Measurements from ENCODE around the gene GRAMD2B. TPM values are rescaled to one million over a fixed set of nuclear protein-coding genes. Genes with fewer than 3 reads are reported as not detected.

The GRAMD2B gene
- total RNA-seq, 3 donors from 2014 or later: 38.1 to 206 (median 103) TPM

DNA sequence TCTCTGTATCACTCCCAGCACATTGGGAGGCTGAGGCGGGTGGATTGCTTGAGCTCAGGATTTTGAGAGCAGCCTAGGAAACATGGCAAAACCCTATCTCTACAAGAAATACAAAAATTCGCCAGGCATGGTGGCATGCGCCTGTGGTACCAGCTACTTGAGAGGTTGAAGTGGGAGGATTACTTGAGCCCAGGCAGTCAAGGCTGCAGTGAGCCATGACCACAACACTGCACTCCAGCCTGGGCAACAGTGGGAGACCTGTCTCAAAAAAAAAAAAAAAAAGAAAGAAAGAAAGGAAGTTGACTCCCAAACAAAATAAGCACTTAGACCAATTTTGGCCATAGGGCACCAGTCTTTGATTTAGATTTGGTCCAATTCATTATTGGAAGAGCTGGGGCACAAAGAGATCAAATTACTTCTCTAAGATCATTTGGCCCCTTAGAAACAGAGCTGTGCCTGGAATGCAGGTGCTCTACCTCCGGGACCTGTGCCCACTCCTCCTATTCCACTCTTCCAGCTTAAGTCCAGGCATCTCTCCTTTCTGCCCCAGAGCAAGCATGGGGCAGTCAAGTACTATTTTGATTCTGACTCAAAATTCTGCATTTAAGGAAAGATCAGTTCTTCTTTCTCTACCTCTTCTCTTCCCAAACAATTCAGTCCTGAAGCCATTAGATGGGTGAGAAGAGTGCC lies 112.8 kb downstream of the GRAMD2B start:
- no peaks in the 10 kb centered on the region for H3K4me1 ChIP-seq
- H3K4me3 ChIP-seq: no peak overlapping the region
- intact Hi-C loops (cut with DNase I; ENCODE audit: low total_unique reads): loop anchor here (1.0 kb wide), 1 partner anchor 9 kb away; no protein-coding TSS in a partner anchor
- peak overlapping the region; percentile 70 to 71 for H3K27ac ChIP-seq
- no peak for DNase-seq (ENCODE audit: low spot score in 2 of 2)
- no peaks in the 10 kb centered on the region for H3K27me3 ChIP-seq
- TF ChIP-seq POLR2A (IDR thresholded peaks at IDR 0.05): no peak
- TF ChIP-seq, protein P1, sequence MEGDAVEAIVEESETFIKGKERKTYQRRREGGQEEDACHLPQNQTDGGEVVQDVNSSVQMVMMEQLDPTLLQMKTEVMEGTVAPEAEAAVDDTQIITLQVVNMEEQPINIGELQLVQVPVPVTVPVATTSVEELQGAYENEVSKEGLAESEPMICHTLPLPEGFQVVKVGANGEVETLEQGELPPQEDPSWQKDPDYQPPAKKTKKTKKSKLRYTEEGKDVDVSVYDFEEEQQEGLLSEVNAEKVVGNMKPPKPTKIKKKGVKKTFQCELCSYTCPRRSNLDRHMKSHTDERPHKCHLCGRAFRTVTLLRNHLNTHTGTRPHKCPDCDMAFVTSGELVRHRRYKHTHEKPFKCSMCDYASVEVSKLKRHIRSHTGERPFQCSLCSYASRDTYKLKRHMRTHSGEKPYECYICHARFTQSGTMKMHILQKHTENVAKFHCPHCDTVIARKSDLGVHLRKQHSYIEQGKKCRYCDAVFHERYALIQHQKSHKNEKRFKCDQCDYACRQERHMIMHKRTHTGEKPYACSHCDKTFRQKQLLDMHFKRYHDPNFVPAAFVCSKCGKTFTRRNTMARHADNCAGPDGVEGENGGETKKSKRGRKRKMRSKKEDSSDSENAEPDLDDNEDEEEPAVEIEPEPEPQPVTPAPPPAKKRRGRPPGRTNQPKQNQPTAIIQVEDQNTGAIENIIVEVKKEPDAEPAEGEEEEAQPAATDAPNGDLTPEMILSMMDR (IDR thresholded peaks at IDR 0.05): no peak
- TF ChIP-seq POLR2AphosphoS5 (IDR thresholded peaks at IDR 0.05): no peak
- no peaks in the 10 kb centered on the region for H3K36me3 ChIP-seq
- H3K9me3 ChIP-seq: no peaks in the 10 kb centered on the region

DNA sequence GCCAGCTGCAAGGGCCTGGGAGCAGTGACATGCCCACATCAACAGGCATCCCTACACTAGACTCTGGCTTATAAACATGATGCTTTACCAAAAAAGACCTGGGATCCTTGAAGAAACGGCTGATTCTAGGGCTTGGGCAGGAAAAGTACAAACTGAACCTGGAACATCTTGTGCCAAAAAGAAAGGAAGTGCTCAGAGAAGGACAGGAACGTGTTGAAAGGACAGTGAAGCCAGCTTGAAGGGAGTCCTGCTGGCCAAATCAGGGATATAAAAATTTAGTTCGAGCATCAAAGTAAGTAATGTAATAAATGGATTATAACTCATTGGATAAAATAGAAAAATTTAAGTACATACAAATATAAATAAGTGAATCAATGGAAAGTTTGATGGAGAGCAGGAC lies 113.7 kb downstream of the GRAMD2B start:
- H3K36me3 ChIP-seq: no peaks in the 10 kb centered on the region
- TF ChIP-seq, protein P1 (IDR thresholded peaks at IDR 0.05): peak in 2 of 3 donors; percentile 28 to 29
- no peak for TF ChIP-seq POLR2AphosphoS5 (IDR thresholded peaks at IDR 0.05)
- H3K27ac ChIP-seq: peak overlapping the region; percentile 70 to 71
- H3K27me3 ChIP-seq: no peaks in the 10 kb centered on the region
- no peak overlapping the region for H3K4me3 ChIP-seq
- no peaks in the 10 kb centered on the region for H3K9me3 ChIP-seq
- no peak for DNase-seq (ENCODE audit: low spot score in 2 of 2)
- no peaks in the 10 kb centered on the region for H3K4me1 ChIP-seq
- intact Hi-C loops (cut with DNase I; ENCODE audit: low total_unique reads): loop anchor here (1.0 kb wide), 1 partner anchor 8 kb away; no protein-coding TSS in a partner anchor

DNA sequence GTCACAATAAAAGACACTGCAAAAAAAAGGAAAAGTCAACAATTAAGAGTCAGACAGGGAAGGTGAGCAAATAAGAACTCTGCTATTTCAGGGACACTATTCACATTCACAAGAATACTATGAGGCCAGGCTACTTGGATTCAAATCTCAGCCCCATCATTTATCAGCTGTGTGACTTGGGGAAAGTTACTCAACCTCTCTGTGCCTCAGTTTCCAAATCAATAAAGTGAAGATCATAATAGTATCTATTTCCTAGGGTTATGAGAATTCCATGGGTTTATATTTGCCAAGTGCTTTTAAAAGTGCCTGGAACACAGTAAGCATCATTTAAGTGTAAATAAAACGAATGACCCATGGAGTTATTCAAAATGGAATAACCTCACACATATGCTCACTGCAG lies 115.4 kb downstream of the GRAMD2B start:
- H3K27ac ChIP-seq: peak overlapping the region; percentile 71 to 78
- intact Hi-C loops (cut with DNase I; ENCODE audit: low total_unique reads): no loop called here
- no peaks in the 10 kb centered on the region for H3K27me3 ChIP-seq
- H3K9me3 ChIP-seq: no peaks in the 10 kb centered on the region
- no peak overlapping the region for H3K4me3 ChIP-seq
- DNase-seq (ENCODE audit: low spot score in 2 of 2): no peak
- H3K36me3 ChIP-seq: no peaks in the 10 kb centered on the region
- TF ChIP-seq POLR2A (IDR thresholded peaks at IDR 0.05): no peak
- H3K4me1 ChIP-seq: no peaks in the 10 kb centered on the region

DNA sequence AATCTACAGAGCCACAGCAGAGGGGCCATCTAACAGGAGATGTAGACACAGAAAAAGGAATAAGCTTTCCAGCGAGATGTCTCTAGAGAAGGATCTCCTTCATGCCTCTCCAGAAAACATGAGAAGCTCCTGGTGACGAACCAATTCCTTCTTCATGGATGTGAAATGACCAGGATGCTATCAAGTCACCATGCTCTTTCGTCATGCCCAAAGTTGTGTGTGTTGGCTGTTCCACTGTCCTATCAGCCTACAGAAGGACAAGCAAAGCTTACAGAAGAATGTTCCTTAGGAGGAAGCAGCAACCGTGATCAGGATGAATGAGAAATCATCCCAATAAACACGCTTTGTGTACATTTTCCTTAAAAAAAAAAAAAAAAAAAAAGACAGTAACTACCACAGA lies 117.4 kb downstream of the GRAMD2B start:
- no peaks in the 10 kb centered on the region for H3K36me3 ChIP-seq
- DNase-seq (ENCODE audit: low spot score in 2 of 2): no peak
- no peaks in the 10 kb centered on the region for H3K9me3 ChIP-seq
- intact Hi-C loops (cut with DNase I; ENCODE audit: low total_unique reads): loop anchor here (5.0 kb wide), 1 partner anchor 188 kb away; no protein-coding TSS in a partner anchor
- TF ChIP-seq POLR2A (IDR thresholded peaks at IDR 0.05): no peak
- TF ChIP-seq, protein P1 (IDR thresholded peaks at IDR 0.05): no peak
- no peak for TF ChIP-seq POLR2AphosphoS5 (IDR thresholded peaks at IDR 0.05)
- H3K27ac ChIP-seq: peak overlapping the region in 1 of 2 donors; percentile 45
- H3K4me1 ChIP-seq: no peaks in the 10 kb centered on the region
- no peak overlapping the region for H3K4me3 ChIP-seq
- no peaks in the 10 kb centered on the region for H3K27me3 ChIP-seq

DNA sequence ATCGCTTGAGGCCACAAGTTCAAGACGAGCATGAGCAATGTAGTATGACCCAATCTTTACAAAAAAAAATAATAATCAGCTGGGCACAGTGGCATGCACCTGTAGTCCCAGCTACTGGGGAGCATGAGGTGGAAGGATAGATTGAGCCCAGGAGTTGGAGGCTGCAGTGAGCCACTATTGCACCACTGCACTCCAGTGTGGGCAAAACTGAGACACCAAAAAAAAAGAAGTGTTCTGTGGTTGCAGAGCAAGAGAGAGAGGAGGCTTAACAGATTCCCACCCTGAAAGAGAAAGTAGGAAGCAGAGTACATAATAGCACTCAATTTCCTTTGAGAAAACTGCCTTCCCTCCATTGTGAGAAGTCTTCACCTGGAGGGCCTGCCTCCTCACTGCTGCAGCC lies 119.2 kb downstream of the GRAMD2B start:
- no peak for DNase-seq (ENCODE audit: low spot score in 2 of 2)
- no peaks in the 10 kb centered on the region for H3K27me3 ChIP-seq
- H3K4me3 ChIP-seq: no peak overlapping the region
- H3K36me3 ChIP-seq: no peaks in the 10 kb centered on the region
- no peaks in the 10 kb centered on the region for H3K9me3 ChIP-seq
- TF ChIP-seq, protein P1 (IDR thresholded peaks at IDR 0.05): no peak
- TF ChIP-seq POLR2A (IDR thresholded peaks at IDR 0.05): no peak
- TF ChIP-seq POLR2AphosphoS5 (IDR thresholded peaks at IDR 0.05): no peak
- H3K4me1 ChIP-seq: no peaks in the 10 kb centered on the region
- H3K27ac ChIP-seq: peak overlapping the region; percentile 29 to 38
- intact Hi-C loops (cut with DNase I; ENCODE audit: low total_unique reads): loop anchor here (5.0 kb wide), 1 partner anchor 190 kb away; no protein-coding TSS in a partner anchor

Measured in breast epithelium (tissue), 4 donors.